Loucy (cell line): ENCODE measurements around the gene SCN7A.

Source experiments
- H2AFZ ChIP-seq: fragments of 200-600 bp; sonication (generic); 2 replicates; pipeline ENCODE4 v1.6.0; 2016; ENCODE audit warnings: antibody characterized with exemption, mild to moderate bottlenecking, low read length, moderate library complexity
- H3F3A ChIP-seq: fragments of 200-600 bp; 2 replicates; pipeline ENCODE4 v1.6.0; 2016; ENCODE audit warnings: antibody characterized with exemption, low read depth, mild to moderate bottlenecking
- H3K27me3 ChIP-seq: fragments of 200-600 bp; sonication (generic); 2 replicates; pipeline ENCODE4 v1.6.1; 2014; ENCODE audit warnings: low read length, mild to moderate bottlenecking; ENCODE audit not compliant: insufficient read depth, poor library complexity, severe bottlenecking
- H3K36me3 ChIP-seq: fragments of 200-600 bp; sonication (generic); 2 replicates; pipeline ENCODE4 v1.6.1; 2016; ENCODE audit warnings: low read length; ENCODE audit not compliant: insufficient read depth
- H3K4me1 ChIP-seq: fragments of 200-600 bp; sonication (generic); 2 replicates; pipeline ENCODE4 v1.5.1; 2014; ENCODE audit warnings: low read length, mild to moderate bottlenecking; ENCODE audit not compliant: insufficient read depth, poor library complexity, severe bottlenecking
- H3K4me2 ChIP-seq: fragments of 200-600 bp; sonication (generic); 2 replicates; pipeline ENCODE4 v1.6.0; 2014; ENCODE audit warnings: antibody characterized with exemption, low read length, low read depth, mild to moderate bottlenecking; ENCODE audit not compliant: poor library complexity, severe bottlenecking
- H3K4me3 ChIP-seq: fragments of 200-600 bp; sonication (generic); 2 replicates; pipeline ENCODE4 v1.5.1; 2014; ENCODE audit warnings: low read length, mild to moderate bottlenecking, mixed read lengths; ENCODE audit not compliant: poor library complexity, severe bottlenecking
- H3K79me2 ChIP-seq: fragments of 200-600 bp; sonication (generic); 2 replicates; pipeline ENCODE4 v1.6.1; 2014; ENCODE audit warnings: low read length; ENCODE audit not compliant: insufficient read depth
- H3K9ac ChIP-seq: fragments of 200-600 bp; sonication (generic); 2 replicates; pipeline ENCODE4 v1.6.0; 2014; ENCODE audit warnings: mild to moderate bottlenecking, low read depth, low read length, moderate library complexity; ENCODE audit not compliant: poor library complexity, severe bottlenecking
- H3K9me2 ChIP-seq: fragments of 200-600 bp; sonication (generic); replicated peaks from 2 replicates; pipeline ENCODE4 v1.6.1; 2016; ENCODE audit warnings: low read depth, low read length, mixed read lengths
- H3K9me3 ChIP-seq: fragments of 200-600 bp; sonication (generic); 2 replicates; pipeline ENCODE4 v1.6.1; 2014; ENCODE audit warnings: mild to moderate bottlenecking, antibody characterized with exemption, low read length, low read depth; ENCODE audit not compliant: insufficient read depth
- H4K20me1 ChIP-seq: fragments of 200-600 bp; sonication (generic); 2 replicates; pipeline ENCODE4 v1.6.0; 2014; ENCODE audit warnings: antibody characterized with exemption, low read length, mild to moderate bottlenecking; ENCODE audit not compliant: insufficient read depth, poor library complexity, severe bottlenecking
- EZH2phosphoT487 ChIP-seq: fragments of 200-600 bp; IDR thresholded peaks from 2 replicates; pipeline ENCODE4 v1.6.1; 2018; ENCODE audit warnings: antibody characterized with exemption, mild to moderate bottlenecking, moderate library complexity, borderline replicate concordance
- TF ChIP-seq, protein P1 (sequence below): fragments of 200-600 bp; sonication (generic); conservative IDR thresholded peaks from 2 replicates; pipeline ENCODE4 v1.5.1; 2014; ENCODE audit warnings: mild to moderate bottlenecking, antibody characterized with exemption, low read length

Gene SCN7A

DNA sequence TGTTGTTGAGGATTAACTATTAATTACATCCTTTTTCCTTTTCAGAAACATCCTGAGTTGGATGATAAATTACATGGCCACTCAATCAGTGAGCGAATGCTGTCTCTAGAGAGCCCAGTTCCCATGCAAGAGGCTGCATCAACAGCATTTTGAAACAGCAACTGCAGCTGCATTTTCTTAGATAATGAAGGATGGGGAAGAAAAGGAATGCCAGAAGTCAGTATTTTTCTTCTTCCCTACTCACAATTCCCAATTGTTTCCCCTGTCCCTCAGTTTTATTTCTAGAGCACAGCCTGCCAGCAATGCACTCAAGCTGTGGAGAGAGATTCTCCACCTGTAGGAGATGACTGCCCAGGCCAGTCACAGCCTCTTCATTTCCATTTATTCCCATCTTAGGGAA, 6.9 kb downstream of the SCN7A start:
- no peak overlapping the region for H3K4me3 ChIP-seq
- no peak overlapping the region for H2AFZ ChIP-seq
- no peaks in the 10 kb centered on the region for H3K36me3 ChIP-seq
- no peaks in the 10 kb centered on the region for H3K9me3 ChIP-seq
- no peaks in the 10 kb centered on the region for H3K9me2 ChIP-seq
- no peaks in the 10 kb centered on the region for H3F3A ChIP-seq
- no peak overlapping the region for H3K4me2 ChIP-seq
- no peak for TF ChIP-seq EZH2phosphoT487
- TF ChIP-seq, protein P1, sequence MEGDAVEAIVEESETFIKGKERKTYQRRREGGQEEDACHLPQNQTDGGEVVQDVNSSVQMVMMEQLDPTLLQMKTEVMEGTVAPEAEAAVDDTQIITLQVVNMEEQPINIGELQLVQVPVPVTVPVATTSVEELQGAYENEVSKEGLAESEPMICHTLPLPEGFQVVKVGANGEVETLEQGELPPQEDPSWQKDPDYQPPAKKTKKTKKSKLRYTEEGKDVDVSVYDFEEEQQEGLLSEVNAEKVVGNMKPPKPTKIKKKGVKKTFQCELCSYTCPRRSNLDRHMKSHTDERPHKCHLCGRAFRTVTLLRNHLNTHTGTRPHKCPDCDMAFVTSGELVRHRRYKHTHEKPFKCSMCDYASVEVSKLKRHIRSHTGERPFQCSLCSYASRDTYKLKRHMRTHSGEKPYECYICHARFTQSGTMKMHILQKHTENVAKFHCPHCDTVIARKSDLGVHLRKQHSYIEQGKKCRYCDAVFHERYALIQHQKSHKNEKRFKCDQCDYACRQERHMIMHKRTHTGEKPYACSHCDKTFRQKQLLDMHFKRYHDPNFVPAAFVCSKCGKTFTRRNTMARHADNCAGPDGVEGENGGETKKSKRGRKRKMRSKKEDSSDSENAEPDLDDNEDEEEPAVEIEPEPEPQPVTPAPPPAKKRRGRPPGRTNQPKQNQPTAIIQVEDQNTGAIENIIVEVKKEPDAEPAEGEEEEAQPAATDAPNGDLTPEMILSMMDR: no peak
- H3K4me1 ChIP-seq: peaks cover 4% of the 10 kb centered on the region
- no peaks in the 10 kb centered on the region for H3K27me3 ChIP-seq
- H4K20me1 ChIP-seq: no peaks in the 10 kb centered on the region
- H3K9ac ChIP-seq: no peak overlapping the region
- H3K79me2 ChIP-seq: no peaks in the 10 kb centered on the region

DNA sequence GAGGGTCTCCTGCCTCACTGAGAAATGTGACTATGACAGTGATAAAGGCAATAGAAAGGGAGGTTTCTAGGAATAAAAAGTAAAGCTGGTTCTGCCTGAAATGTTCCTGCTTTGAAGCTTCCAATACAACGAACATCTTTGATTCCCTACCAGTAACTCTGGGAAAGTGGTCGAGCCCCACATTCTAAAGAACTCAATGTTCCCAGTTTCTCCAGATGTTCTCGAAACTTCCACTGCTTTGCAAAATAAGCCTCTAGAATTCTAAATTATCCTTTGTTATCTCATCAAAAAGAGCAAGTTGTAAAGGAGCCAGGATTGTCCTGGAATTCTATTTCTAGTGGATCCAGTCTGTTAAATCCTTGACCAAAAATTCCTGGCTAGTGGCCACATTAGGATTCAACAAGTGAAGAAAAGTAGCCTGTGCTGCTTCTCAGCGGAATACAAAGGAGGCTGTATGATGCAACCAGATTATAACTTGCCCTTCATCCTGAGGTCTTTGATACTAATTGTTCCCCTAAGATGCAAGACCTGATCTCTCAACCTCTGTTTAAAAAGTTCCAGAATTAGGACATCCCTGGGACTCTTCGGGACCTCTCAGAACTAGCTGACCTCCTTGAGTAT, 8.4 kb downstream of the SCN7A start:
- TF ChIP-seq EZH2phosphoT487: no peak
- TF ChIP-seq, protein P1: no peak
- Histone ChIP-seq H3K36me3 (no peaks in the 10 kb centered on the region), H3K9me3 (no peaks in the 10 kb centered on the region), H2AFZ (no peak overlapping the region), H3K4me3 (no peak overlapping the region), H3K9ac (no peak overlapping the region), H3F3A (no peaks in the 10 kb centered on the region), H3K4me1 (no peaks in the 10 kb centered on the region), H3K79me2 (no peaks in the 10 kb centered on the region), H3K27me3 (no peaks in the 10 kb centered on the region), H4K20me1 (no peaks in the 10 kb centered on the region), H3K9me2 (no peaks in the 10 kb centered on the region), H3K4me2 (no peak overlapping the region)

DNA sequence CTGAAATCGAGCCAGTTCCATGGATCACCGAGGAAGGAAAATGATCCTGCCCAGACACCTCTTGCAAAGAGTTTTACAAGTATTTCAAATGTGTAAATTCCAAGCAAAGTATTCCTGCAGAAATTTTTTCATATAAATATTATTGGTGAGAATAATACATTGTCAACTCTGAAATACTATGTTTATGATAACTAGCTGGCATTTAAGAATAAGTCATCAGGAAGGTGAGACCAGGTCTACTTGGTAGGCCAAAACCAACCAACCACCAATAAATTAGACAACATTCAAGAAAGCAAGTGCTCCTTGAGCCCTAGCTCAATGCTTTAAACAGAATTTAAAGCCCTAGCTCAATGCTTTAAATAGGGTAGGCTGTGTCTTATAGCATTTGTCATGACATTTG, 21.7 kb downstream of the SCN7A start:
- Histone ChIP-seq H3K4me1 (no peaks in the 10 kb centered on the region), H3K9me2 (no peaks in the 10 kb centered on the region), H3K9me3 (no peaks in the 10 kb centered on the region), H2AFZ (no peak overlapping the region), H3K9ac (no peak overlapping the region), H3K4me3 (no peak overlapping the region), H3K36me3 (no peaks in the 10 kb centered on the region), H3F3A (no peaks in the 10 kb centered on the region), H3K79me2 (no peaks in the 10 kb centered on the region), H3K27me3 (no peaks in the 10 kb centered on the region), H3K4me2 (no peak overlapping the region), H4K20me1 (no peaks in the 10 kb centered on the region)
- TF ChIP-seq, protein P1: no peak
- TF ChIP-seq EZH2phosphoT487: no peak
